ENCODE measurements around the gene UBE2L3.
"Not testable (repeated sequence)": the region's sequence is repeated elsewhere in the genome, so short reads cannot be mapped to it uniquely, and the experiment has no call there.

UBE2L3 gene

DNA sequence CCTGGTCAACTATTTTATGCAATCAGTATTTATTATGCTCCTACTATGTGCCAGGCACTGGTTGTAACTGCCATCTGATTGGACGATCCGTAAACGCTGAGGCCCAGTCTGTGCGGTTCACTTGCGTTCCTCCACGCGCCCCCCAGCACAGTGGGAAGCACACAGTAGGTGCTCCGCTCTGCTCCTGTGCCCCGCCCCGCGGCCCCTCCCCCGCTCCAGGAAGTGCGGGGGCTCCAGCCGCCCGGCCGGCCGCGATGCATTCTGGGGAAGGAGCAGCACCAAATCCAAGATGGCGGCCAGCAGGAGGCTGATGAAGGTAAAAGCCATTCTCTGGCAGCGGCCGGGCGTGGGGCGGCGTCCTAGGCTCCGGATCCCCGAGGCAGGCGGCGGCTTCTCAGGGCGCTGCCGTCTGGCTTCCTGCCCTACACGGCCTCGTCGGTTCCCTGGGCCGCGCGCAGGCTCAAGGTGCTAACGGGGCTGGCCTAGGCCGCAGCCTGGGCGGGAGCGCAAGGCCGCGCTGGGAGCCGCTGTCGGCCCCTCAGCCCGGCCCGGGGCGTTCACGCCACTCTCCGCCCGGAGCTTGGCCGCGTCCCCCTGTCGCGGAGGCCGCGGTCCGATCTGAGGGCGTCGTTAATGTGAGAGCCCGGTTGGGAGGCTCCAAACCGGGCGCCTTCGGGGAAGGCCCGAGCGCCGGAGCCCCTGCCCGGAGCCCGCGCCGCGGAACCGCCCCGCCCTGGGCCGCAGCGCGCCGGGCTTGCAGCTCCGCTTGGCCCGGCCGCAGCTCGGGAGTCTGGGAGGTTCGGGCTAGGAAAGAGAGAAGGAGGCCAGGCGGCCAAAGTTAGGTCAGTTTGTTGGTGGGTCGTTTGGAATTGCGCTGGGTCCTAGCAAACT lies at the start of gene UBE2L3:
Gene UBE2L3, plus strand, starts transcription at position 259 of the 891 bp plus-strand sequence. Its CDS starts 31 bp downstream, at position 290.
- DNase-seq: peak; percentile 51

GRCh38 chr22:21526705-21527500 lies 40.6 kb upstream of the UBE2L3 start:
- DNase-seq: not testable (repeated sequence)

DNA sequence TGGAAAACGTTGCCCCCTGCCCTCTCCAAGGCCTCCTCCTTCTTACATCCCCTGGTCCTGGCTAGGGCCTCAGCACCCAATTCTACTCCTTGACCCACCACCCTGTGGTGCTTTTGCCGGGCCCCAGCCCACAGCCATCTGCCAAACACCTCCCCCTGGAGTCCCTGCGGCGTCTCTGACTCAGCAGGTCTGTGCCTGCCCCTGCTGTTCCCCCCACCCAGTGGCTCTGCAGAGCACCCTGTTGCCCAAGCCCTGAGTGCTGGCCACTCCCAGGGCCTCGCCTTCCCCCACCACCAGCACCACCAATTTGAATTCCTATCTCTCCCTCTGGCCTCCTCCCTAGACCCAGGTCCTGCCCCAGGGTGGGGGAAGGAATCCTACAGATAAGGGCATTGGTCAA lies 36.0 kb upstream of the UBE2L3 start:
- not testable (repeated sequence) for DNase-seq

GRCh38 chr22:21532863-21533648 lies 34.5 kb upstream of the UBE2L3 start:
- not testable (repeated sequence) for DNase-seq

DNA sequence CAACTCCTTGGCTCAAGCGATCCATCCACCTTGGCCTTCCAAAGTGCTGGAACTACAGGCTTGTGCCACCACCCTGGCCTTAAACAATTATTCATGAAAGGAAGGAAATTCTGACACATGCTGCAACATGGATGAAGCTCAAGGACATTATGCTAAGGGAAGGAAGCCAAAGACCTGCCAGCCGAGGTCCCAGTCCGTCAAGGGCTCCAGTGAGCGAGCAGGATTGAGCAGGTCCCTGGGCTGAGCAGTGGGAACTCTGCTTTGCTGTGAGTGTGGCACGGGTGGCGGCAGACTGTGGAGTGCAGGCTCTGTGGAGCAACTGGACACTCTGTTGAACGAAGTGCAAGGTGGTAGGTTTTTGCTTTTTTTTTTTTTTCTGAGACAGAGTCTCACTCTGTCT lies 27.7 kb upstream of the UBE2L3 start:
- not testable (repeated sequence) for DNase-seq

DNA sequence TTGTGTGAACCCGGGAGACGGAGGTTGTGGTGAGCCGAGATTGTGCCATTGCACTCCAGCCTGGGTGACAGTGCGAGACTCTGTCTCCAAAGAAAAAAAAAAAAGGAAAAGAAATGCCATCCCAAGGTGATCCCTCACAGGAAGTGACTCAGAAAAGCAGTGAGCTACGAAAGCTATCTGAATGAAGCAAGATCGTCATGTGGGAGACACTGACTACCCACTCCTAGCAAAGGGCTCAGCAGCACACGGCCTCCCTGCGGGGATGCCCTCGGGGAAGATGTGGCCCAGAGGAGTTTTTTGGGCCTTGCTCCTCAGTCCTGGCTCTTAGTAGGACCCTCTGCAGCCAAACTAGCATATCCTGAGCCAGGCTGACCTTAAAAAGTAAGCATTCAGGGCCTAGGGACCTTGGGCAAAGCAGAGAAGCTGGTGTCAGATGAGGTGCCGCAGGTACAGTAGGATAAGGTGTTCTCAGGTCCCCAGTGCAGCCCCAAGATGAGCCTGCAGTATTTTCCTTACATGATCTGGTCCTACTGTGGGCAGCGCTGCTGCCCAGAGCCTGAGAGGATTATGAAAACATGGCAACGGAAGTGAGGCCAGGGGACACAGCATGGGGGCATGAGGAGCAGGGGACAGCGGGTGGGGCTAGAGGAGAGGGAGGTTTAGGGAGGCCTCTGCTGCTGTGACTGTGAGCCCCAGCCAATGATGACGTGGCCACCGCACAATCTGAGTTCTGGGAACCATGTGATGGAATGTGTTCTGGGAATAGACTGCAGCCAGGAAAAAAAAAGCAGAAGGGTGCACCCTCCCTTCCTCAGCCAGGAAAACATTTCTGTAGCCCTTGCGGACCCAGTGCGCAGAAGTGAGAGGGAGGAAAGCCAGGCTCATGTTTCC lies 22.8 kb upstream of the UBE2L3 start:
- not testable (repeated sequence) for DNase-seq

DNA sequence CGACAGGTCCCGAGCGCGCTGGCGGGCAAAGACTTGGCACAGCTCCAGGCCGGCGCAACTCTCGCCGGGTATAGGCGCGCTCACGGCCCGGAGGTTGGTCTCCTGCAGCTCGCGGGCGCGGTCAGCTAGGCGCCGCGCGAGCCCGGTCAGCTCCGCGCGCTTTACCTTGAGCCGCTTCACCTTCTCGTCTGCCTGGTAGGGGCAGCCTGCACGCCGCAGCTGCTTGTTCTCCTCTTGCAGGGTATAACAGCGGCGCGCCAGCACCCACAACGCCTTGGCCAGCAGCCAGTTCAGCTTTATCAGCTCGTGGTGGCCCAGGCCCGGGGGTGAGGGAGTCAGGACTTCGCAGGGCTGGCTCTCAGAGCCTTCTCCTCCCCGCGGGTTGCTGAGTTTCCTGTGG lies 18.0 kb upstream of the UBE2L3 start:
- not testable (repeated sequence) for DNase-seq

GRCh38 chr22:21550008-21550677 lies 17.4 kb upstream of the UBE2L3 start:
- not testable (repeated sequence) for DNase-seq

DNA sequence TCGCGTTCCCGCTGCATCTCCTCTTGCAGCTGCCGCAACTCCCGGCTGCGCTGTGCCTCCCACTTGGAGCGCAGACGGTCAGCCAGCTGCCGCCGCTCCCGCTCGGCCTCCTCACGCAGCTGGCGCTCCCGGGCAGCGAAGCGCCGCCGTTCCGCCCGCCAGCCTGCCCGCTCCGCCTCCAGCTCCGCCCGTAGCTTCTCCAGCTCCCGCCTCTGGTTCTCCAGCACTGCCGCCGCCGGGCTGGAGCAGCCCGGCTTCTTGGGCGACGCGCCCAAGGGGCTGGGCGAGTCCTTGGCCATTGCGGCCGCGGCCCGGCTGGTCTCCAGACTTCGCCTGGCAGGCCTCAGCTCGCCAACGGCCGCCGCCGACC lies 16.9 kb upstream of the UBE2L3 start:
- DNase-seq: not testable (repeated sequence)

DNA sequence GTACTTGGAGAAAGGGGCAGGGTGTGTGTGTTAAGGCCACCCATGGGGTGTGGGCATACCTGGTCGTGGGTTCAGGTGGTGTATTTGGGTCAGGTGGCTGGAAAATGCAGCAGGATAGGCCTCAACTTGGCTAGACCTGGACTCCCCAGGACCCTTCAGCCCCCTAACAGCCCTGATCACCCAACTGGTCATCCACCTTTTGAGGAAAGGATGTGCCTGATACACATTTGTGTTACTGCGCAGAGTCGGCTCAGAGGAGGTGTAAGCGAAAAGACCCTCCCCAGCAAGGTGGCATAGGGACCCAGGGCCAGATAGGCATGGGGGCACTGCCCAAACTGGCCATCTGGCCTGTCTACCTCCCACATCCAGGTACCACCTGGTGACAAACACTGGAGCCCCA lies 16.2 kb upstream of the UBE2L3 start, which contains the start of gene RIMBP3C:
Gene RIMBP3C, minus strand, starts transcription at position 101 of the 400 bp plus-strand sequence. CDS start 485 bp downstream, outside the sequence.
- not testable (repeated sequence) for DNase-seq

- DNase-seq: not testable (repeated sequence)
Observed at GRCh38 chr22:21559345-21560125, 8.0 kb upstream of the UBE2L3 start.

DNA sequence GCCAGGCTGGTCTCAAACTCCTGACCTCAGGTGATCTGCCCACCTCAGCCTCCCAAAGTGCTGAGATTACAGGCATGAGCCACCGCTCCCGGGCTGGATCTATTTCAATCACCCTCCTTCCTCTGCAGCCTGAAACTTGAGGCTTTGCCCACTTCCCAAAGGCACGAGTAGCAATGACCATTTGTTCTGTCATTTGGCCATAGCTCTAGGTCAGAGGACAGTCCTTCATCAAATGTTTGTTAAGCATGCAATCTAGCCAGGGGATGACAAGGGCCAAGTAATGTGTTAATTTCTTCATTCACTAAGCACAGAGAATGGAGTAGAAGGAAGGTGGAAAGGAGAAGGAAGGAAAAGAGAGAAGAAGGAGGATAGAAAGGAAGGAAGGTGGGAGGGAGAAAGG lies 6.9 kb upstream of the UBE2L3 start:
- not testable (repeated sequence) for DNase-seq

GRCh38 chr22:21563912-21564311 lies 3.6 kb upstream of the UBE2L3 start:
- DNase-seq: no peak

DNA sequence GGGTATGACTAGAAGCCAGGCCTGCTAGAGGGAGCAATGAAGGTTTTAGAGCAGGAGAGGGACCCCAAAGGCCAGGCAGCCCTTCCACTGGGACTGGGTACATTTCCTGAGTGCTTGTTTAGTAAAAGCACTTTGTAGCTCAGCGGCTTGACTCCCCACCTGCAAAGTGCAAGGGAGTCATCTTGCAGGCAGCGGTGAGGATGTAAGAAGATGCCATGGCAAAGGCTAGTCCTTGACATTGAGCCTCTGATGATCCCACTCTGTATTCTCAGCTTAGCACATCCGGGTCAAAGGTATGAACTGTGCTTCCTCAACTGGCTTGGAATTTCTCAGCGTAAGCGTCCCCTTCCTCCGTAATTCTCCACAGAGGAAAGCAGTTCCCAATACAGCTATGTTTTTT lies 3.1 kb upstream of the UBE2L3 start:
- no peak for DNase-seq

GRCh38 chr22:21568347-21569075 lies 997 bp downstream of the UBE2L3 start:
- no peak for DNase-seq

- DNase-seq: not testable (repeated sequence)
Observed at GRCh38 chr22:21569076-21569427, 1.5 kb downstream of the UBE2L3 start.

GRCh38 chr22:21569459-21570170 lies 2.1 kb downstream of the UBE2L3 start:
- peak; percentile 34 for DNase-seq

- no peak for DNase-seq
Observed at GRCh38 chr22:21570398-21570797, 2.9 kb downstream of the UBE2L3 start.

- no peak for DNase-seq
Observed at GRCh38 chr22:21571679-21572078, 4.2 kb downstream of the UBE2L3 start.
